ENCODE data around the gene DIS3L2.

Gene DIS3L2

GRCh38 chr2:232362174-232362900 is 400.8 kb downstream of the DIS3L2 start:
- no peak for TF ChIP-seq CTCF (IDR thresholded peaks at IDR 0.05)

- no peak for TF ChIP-seq CTCF (IDR thresholded peaks at IDR 0.05)
These were observed 402.5 kb downstream of the DIS3L2 start for GRCh38 chr2:232363784-232364615.

- peak; percentile 52 for TF ChIP-seq CTCF (IDR thresholded peaks at IDR 0.05)
These were observed 404.3 kb downstream of the DIS3L2 start for GRCh38 chr2:232365621-232366321.

- TF ChIP-seq CTCF (IDR thresholded peaks at IDR 0.05): no peak
These were observed 405.5 kb downstream of the DIS3L2 start for GRCh38 chr2:232367016-232367415.

- no peak for TF ChIP-seq CTCF (IDR thresholded peaks at IDR 0.05)
These were observed 406.2 kb downstream of the DIS3L2 start for GRCh38 chr2:232367591-232368233.

- TF ChIP-seq CTCF (IDR thresholded peaks at IDR 0.05): no peak
These were observed 406.8 kb downstream of the DIS3L2 start for GRCh38 chr2:232368311-232368731.
